M059J (cell line): ENCODE data around the gene MORN4. TPM values are rescaled to one million over a fixed set of nuclear protein-coding genes. Genes with fewer than 3 reads are reported as not detected.
A peak's percentile ranks its signal among the peaks of the same experiment; 100 is the strongest.
"Not testable (repeated sequence)": the region's sequence is repeated elsewhere in the genome, so short reads cannot be mapped to it uniquely, and the experiment has no call there.

ENCODE experiments used
- DNase-seq: peaks from one replicate; pipeline ENCODE4 v3.0.0-alpha.2; 2012; ENCODE audit warnings: low read depth
- total RNA-seq: library from RNA; depleted of rRNA; stranded (reverse); fragments of >200 nt; shearing (Covaris generic); gene quantifications from 2 replicates; pipeline ENCODE4 v1.2.3, GENCODE V29; 2014; rRNA removed

The MORN4 gene
- total RNA-seq: 3.8 and 5.9 TPM in 2 replicates

DNA sequence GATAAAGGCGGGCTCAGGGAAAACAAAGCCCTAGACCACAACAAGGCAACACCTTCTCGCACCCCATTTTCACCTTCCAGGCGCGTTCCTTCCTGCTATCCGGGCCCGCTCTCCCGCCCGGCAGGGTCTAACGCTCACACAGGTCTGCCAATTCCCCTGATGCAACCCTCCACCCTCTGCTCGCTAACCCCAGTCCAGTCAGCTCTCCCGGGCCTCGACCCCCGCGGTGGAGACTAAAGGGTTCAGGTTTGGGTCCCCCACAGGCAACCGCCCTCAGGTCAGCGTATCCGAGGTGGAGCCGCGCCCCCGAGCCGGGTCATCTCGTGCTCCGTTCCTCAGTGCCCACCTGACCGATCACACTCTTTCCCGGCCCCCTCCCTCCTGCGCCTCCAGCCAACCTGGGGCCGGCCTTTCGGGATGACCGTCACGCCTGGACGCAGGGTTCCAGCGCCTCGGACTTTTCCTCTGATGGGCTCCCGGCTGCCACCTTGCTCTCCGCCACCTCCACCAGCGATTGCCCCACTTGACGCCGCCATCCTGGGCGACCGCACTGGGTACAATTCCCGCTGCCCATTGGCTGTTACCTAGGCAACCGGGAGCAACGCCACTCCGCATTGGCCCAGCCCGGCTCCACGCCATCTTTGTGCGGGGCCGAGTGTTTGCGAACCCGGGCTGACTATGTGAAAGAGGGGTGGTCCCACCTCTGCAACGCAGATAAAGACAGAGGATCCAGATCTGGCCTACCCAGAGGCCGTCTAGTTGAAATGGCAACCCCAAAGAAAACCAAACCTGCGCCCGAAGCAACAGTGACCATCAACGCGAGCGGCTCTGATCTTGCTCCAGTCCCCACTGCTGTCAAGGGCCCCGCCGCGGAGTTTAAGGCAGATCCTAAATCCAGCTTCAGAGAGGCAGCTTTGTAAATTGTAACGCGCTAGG lies at the start of gene MORN4:
Gene MORN4 (minus strand): TSS at position 552 of the 936 bp plus-strand sequence. CDS start 13,847 bp downstream, outside the sequence.
- DNase-seq: peak; percentile 90

DNA sequence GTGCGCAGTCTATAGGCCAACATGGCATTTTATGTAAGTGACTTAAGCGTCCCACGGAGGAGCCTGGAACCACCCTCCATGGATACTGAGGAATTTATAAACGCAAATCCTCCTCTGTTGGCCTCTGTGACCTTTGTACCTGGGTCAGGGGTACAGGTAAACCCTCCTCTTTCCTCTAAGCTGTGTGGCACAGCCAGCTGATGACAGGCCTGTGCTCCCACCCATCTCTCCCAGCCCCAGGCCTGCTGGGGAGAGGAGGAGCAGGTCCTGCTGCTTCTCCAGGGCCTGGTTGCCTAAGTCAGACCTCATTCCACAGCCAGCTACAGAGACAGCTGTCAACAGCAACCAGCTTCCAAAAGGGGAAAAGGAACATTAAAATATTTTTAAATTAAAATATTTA lies 48.7 kb upstream of the MORN4 start:
- no peak for DNase-seq

DNA sequence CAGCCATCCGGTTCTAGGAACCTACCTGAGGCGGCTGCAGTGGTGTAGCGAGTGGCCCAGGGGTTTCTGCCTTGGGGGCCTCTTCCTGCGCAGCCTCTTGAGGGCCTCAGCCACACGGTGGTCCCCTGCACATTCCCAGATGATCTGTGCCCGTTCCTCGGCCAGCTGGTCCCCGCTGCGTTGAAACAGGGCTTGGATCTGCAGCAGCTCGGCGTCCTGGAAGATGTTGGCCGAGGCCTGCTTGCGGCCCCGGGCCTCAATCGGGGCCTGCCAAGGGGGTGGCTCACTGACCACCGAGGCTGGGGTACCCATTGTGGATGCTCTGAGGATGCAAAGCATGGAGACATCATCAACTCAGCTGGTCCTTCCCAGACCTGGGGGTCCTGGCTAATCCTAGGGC lies 46.3 kb upstream of the MORN4 start:
- no peak for DNase-seq

GRCh38 chr10:97676770-97677581 lies 43.7 kb upstream of the MORN4 start:
- DNase-seq: peak; percentile 44

- no peak for DNase-seq
These were observed 41.9 kb upstream of the MORN4 start for GRCh38 chr10:97675222-97675621.

- peak; percentile 72 for DNase-seq
These were observed 40.6 kb upstream of the MORN4 start for GRCh38 chr10:97673736-97674525.

DNA sequence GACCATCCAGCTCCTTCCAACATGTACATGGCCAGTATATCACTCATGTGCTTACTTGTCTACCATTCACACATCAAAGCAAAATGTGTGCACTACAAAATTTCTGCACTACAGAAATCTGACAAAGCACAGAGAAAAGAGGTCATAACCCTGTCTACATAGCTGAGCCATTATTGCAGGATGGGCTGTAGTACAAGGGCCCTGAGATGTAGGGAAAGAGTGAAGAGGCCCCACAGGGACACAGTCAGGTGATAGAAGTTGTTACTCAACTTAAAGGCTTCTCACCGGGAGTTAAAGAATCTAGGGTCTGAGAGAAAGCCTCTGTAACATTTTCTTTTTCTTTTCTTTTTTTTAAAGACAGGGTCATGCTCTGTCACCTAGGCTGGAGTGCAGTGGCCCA lies 36.3 kb upstream of the MORN4 start:
- no peak for DNase-seq

GRCh38 chr10:97667463-97667862 lies 34.2 kb upstream of the MORN4 start:
- no peak for DNase-seq

DNA sequence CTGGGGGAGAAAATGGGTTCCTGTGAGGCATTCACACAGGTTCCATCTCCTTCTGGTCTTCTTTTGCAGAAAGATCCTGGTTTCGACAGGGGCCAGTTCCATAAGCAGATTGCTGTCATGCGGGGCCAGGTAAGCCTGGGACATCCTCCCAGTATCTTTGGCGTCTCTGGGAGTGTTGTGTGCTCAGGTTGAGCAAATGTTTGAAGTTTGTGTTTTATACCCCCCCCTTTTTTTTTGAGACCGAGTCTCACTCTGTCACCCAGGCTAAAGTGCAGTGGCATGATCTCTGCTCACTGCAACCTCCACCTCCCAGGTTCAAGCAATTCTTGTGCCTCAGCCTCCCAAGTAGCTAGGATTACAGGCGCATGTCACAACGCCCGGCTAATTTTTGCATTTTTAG lies 33.7 kb upstream of the MORN4 start:
- DNase-seq: no peak

DNA sequence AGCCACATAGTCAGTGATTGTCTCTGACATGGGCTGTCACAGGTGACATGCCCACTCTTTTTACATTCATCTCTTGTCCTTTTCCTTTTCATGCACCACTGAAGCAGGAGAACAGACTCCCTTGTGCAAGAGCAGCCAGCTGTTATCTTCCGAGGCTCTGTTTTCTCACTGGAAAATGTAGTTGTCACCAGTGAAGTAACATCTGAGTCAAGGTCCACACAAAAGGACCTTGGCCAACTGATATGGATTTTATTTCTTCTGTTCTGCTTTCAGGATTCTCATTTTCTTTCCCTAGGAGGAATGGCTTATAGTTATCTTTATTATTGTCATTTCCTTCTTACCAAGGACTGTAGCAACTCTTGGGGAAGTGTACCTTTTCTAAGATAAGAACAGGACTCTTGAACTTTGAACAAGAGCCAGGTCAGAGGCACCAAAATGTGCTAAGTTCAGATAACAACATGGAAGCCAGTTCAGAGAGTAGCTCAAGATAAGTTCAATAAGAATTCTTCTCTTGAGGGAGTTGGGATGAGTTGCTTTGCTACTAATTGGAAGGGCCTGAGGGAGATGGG lies 31.1 kb upstream of the MORN4 start:
- no peak for DNase-seq

GRCh38 chr10:97659589-97659988 lies 26.3 kb upstream of the MORN4 start:
- DNase-seq: no peak

- no peak for DNase-seq
These were observed 23.5 kb upstream of the MORN4 start for GRCh38 chr10:97656777-97657176.

DNA sequence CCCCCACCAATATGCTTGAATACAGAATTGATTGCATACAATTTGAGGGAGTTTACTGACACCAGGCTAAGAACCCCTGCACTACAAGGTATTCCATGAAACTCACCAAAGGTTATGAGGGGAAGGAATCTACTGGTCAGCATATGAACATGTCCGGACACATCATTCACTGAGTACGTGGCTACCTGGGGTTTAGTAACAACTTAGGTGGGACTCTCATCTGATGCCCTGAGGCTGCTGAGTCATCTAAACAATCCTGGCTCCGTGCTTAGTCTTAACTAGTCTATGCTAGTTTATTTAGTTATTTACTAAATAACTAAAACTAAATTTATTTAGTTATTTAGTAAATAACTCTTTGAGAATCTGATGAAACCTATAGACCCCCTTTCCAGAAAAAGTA lies 18.5 kb upstream of the MORN4 start:
- peak; percentile 90 for DNase-seq

- no peak for DNase-seq
These were observed 17.4 kb upstream of the MORN4 start for GRCh38 chr10:97650726-97651125.

DNA sequence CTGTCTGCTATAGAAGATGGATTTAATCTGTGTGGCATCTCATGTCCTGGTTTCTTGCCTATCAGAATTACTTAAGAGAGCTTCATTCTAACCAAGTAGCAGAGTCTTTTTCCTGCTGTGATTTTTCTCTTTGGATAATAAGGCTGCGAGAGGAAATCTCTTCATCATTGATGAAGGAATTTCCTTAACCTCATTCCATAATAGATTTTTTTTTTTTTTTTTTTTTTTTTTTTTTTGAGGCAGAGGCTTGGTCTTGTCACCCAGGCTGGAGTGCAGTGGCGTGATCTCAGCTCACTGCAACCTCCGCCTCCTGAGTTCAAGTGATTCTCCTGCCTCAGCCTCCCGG lies 16.1 kb upstream of the MORN4 start:
- DNase-seq: not testable (repeated sequence)

DNA sequence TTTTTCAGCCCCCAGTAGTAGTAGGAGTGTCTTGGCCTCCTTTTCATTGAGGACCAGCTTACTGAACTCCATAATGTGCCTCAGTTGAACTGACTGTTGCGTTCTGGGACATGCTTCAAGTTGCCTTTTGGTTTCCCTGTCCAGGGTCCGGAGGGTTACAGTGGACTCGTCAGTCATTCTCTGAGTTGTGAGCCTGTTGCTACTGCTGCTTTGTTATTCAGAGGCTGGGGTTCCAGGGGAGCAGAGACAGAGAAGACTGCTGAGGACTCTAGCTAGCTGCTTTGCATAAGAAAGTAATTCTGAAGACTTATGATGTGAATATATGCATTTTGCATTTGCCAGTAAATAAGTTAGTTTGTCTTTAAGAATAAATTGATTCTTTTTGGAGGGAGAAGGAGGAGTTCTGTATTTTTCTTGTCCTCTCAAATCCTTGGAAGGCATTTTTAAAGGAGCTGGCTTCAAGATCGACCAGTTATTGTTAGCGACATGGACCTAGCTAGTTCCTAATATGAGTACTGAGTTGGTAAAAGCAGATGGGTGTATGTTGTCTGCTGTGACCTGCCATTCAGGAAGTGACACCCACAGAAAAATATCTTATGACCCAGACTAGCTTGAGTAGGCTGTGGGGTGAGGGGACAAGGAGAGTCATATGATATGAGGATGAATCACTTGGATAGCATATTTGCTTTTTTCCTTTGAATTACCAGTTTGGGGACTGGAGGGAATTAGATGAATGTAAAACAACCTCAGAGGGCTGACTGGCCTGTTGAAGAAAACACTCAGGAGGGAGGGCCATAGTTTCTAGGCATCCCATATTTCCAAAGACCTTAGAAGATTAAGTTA lies 15.5 kb upstream of the MORN4 start:
- peak; percentile 94 for DNase-seq

DNA sequence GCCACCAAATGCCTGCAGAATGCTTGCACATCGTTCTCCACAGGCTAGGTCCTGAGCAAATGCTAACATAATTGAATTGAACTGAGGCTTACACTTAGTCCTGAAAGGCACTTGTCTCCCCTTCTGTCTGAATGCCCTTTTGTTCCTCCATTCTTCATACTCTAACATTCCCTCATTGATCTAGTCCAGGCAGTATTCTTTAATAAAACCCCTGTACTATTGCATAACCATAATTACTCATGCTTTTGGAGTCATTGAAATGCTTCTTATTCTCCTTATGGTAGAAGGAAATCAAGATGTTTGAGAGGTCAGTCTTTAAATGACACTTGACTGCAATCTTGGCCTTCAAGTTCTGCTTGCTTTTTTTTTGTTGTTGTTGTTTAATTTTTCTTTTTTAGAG lies 14.3 kb upstream of the MORN4 start:
- peak; percentile 50 for DNase-seq

DNA sequence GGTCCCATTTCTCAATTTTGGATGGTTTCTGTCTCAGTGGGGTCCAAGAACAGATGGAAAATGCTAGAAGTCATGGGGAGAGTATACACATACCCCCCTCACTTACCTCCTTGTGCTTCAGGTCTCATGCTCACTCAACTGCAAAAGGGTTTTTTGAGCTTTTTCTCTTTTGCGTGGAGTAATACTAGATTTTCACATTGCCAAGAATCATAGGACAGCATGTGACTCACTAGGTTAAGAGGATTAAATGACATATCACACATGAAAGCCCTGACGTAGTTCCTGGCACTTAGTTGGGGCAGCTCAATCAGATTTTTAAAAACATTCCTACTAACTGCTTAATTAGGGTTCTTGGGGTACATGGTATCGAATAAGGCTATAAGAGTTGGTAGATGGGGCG lies 11.6 kb upstream of the MORN4 start:
- DNase-seq: no peak

DNA sequence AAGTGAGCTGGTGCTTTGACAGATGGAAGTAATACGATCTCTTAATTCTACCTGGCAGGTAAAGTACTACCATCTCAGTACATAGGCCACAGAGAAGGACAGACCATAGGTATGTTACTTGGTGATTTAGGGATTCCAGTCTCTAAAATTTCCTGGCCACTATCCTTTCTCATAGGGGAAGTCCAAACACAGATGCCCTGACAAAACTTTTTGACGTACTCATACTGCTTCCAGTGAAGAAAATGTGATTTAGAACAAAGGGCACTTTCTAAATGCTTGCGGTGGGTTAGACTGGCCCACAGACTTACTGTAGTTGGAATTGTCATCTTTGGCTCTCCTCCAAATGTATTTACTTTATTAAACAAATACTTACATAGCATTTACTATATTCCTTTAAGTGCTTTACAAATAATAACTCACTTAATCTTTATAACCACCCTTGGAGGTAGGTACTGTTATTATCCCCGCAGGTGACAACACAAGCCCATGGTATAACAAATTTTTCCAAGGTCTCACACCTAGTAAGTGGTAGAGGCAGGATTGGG lies 10.2 kb upstream of the MORN4 start:
- DNase-seq: no peak

DNA sequence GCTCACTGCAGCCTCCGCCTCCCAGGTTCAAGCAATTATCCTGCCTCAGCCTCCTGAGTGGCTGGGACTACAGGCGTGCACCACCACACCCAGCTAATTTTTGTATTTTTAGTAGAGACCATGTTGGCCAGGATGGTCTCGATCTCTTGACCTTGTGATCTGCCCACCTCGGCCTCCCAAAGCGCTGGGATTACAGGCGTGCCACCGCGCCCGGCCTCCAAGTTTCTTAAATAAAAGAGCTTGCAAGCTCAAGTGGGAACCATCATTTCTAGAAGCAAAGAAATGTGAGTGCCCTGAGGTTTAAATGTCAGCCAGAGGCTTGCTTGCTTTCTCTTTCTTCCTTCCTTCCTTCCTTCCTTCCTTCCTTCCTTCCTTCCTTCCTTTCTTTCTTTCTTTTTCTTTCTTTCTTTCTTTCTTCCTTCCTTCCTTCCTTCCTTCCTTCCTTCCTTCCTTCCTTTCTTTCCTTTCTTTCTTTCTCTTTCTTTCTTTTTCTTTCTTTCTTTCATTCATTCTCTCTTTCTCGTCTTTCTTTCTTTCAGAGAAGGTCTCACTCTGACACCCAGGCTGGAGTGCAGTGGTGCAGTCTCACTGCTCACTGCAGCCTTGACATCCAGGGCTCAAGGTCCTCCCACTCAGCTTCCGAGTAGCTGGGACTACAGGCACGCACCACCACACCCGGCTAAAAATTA lies 9.3 kb upstream of the MORN4 start:
- DNase-seq: not testable (repeated sequence)
